DMS53 (cell line): ENCODE results near the gene NTM.

Experiments used
- DNase-seq: peaks from one replicate; lab custom pipeline; 2025; lab: John Stamatoyannopoulos, UW

NTM gene

DNA sequence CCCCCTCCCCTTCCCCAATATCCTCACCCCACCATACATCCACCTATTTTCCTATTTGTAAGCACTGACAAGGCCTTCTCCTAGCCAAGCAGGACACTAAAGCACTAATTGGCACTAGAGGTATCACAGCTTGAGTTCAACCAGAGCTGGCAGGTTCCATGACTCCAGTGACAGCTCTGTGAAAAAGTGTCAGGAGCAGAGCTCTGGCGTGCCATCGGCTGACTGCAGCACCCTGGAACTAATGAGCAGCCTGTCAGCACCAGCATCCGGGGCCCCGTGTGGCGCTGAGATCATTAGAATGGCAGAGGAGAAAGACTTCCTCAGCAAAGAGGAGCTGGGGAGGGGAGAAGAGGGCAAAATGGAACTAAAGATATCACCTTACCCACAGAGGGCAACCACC is 847.4 kb downstream of the NTM start:
- DNase-seq = no peak

GRCh38 chr11:132220474-132220873 is 850.1 kb downstream of the NTM start:
- no peak for DNase-seq

GRCh38 chr11:132222345-132222744 is 851.9 kb downstream of the NTM start:
- no peak for DNase-seq

GRCh38 chr11:132226522-132226921 is 856.1 kb downstream of the NTM start:
- DNase-seq = no peak

DNA sequence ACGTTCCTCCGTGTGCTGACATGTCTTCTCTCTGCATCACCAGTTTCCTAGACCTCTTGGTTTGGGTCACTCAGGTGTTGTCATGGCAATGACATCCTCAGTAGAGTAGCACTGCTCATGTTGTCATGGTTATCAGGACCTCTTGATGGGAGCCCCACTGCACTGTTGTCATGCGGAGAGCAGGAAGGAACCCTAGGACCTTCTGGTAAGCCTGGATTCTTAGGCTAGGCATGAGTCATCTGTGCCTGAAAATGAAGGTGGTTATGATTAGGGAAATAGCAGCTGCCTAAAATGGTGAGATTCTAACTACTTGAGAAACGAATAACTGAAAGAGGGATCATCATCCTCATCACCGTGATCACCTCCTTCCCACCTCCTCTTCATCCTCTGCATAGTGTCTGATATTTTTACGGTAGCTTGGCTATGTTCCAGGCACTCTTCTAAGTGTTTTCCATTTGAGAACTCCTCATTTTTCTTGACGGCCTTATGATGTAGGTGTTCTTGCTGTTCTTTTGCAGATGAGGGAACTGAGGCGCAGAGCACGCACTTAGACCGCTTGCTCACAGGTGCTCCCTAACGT is 858.4 kb downstream of the NTM start:
- peak; percentile 9 for DNase-seq

- DNase-seq = no peak
These were observed 861.4 kb downstream of the NTM start for GRCh38 chr11:132231656-132232347.

- DNase-seq = no peak
These were observed 864.5 kb downstream of the NTM start for GRCh38 chr11:132234878-132235277.

GRCh38 chr11:132237781-132238180 is 867.4 kb downstream of the NTM start:
- DNase-seq = no peak

DNA sequence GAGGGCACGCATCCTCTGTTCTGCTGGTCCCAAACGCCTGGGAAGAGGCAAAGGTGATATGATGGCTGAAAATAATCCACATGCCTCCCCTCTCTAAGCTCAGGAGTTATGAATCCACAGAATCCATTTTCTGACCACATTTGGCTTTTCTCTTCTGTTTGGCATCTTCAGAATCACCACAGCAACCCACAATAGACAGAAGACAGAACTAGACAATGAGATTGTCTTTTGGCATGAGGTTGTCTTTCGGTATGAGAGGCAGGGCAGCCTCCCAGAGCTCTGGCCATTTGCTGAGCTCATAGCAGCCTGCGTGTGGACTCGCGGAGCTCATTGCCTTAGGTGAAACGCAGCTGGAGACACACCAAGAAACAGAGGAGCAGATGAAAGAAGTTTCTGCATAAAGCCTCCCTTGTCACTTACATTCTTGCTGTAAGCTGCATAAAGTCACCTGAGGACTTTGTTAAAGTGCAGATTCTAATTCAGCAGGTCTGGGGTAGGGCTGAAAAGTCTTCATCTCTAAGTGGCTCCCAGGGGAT is 868.0 kb downstream of the NTM start:
- no peak for DNase-seq

GRCh38 chr11:132240374-132240773 is 870.0 kb downstream of the NTM start:
- no peak for DNase-seq

GRCh38 chr11:132242632-132243031 is 872.2 kb downstream of the NTM start:
- no peak for DNase-seq

GRCh38 chr11:132244846-132245245 is 874.4 kb downstream of the NTM start:
- no peak for DNase-seq

DNA sequence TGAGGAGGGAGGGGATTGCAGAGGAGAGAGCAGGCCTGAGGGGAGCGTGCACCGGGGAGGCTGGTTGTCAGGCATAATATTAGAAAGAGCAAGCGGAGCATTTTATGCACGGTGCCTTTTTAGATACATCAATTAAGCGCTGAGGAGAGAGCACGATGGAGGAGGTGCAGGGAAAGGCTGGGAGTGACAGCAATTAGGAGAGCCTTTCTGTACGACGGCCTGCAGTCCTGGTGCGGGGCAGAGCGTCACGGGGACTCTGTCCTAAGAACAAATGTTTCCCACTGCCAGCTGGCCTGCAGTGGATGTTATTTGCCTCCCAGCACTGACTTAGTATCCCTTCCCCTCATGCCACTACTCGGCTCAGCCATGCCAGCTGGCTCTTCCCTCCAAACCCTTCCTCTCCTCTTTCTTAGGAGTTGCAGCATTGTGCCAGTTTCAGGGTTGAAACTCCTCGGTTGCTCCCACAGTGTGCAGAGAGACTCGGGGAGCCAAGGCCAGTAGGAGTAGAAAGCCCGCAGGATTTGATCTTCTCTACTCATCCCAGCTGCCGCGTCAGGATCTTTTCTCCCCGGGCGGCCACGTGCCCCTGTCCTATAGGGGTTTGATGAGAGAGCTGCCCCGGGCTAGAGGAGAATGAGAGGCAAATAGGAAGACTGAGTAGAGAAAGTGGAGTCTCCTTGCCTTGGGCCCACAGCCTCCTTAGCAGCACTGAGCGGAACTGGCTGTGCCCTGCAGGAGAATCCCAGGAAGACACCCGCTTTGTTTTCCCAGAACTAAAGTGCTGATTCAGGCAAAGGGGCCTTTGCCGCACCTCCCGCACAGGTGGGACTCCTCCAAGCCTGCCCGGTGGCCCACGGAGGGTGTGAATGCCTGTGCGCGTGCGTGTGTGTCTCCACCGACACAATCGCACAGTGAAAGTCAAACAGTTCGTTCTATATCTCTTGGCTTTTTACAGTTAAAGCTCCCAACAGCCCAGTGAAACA is 875.3 kb downstream of the NTM start:
- no peak for DNase-seq

GRCh38 chr11:132248580-132248979 is 878.2 kb downstream of the NTM start:
- DNase-seq = no peak

GRCh38 chr11:132249256-132249655 is 878.8 kb downstream of the NTM start:
- no peak for DNase-seq

- DNase-seq = no peak
These were observed 880.6 kb downstream of the NTM start for GRCh38 chr11:132251061-132251460.

- no peak for DNase-seq
These were observed 883.3 kb downstream of the NTM start for GRCh38 chr11:132253469-132254264.

GRCh38 chr11:132254906-132255305 is 884.5 kb downstream of the NTM start:
- DNase-seq = no peak

DNA sequence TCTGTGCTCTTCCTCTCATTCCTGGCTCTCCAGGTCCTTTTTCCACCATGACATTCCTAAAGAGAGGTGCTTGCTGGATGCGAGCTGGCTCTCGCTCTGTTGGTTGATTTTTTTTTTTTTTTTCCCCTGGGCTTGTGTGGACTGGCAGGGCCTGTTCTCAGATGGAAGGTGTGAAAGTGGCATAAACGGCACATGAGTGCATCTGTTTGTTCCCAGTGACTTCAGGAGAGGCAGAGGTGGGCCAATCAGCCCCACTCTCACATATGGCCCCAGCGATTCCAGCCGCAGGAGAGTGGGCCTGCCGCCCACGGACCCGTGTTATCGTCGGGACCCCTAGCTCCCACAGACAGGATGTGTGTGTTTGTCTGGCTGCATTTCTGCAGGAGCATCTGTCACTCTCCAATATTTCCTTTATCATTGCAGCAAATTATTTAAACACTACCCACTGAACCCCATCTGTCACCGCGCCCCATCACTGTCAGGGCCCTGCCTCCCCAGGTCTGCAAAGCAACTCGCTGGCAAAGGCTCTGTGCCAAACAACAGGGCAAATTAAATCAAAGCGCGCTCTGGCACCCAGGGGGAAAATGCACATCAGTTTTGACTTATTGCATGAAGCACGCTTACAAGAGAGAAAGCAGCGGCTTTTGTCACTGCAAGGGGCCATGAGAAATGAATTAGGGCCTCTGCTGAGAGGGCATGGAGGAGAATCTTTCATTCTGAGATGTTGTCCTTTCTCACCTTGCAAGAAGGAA is 886.3 kb downstream of the NTM start:
- DNase-seq = no peak

GRCh38 chr11:132257871-132258270 is 887.5 kb downstream of the NTM start:
- no peak for DNase-seq

GRCh38 chr11:132258875-132259274 is 888.5 kb downstream of the NTM start:
- DNase-seq = no peak
